T-helper 1 cell treated with Interleukin-12 subunit alpha and Interleukin-12 subunit beta and Interleukin-4 antibody, amounts not matched to agents 30 μg/mL and 1 μg/mL, for 36 hours (primary cell): ENCODE measurements around the gene KLHDC4.
"Not testable (repeated sequence)": the region's sequence is repeated elsewhere in the genome, so short reads cannot be mapped to it uniquely, and the experiment has no call there.

Experiments used
- H3K27ac Mint-ChIP-seq: one replicate; pipeline ENCODE4 v1.8.0; 2021; ENCODE audit warnings: mild to moderate bottlenecking, mixed read lengths
- H3K27me3 Mint-ChIP-seq: one replicate; pipeline ENCODE4 v1.8.0; 2021; ENCODE audit warnings: low read depth, mixed read lengths
- H3K36me3 Mint-ChIP-seq: one replicate; pipeline ENCODE4 v1.8.0; 2021; ENCODE audit warnings: low read depth, mixed read lengths
- H3K4me1 Mint-ChIP-seq: one replicate; pipeline ENCODE4 v1.8.0; 2021; ENCODE audit warnings: low read depth, mixed read lengths
- H3K4me3 Mint-ChIP-seq: one replicate; pipeline ENCODE4 v1.8.0; 2021; ENCODE audit warnings: mild to moderate bottlenecking, moderate library complexity, mixed read lengths
- H3K9me3 Mint-ChIP-seq: one replicate; pipeline ENCODE4 v1.8.0; 2021; ENCODE audit warnings: mixed read lengths

Gene KLHDC4

GRCh38 chr16:87765776-87766484 lies at the start of gene KLHDC4:
Gene KLHDC4 (minus strand): TSS chr16:87765986. CDS start chr16:87765890, 96 bp downstream.
- Mint-ChIP-seq H3K9me3 (no peaks in the 10 kb centered on the region), H3K27ac (peak within 1 kb of the TSS; percentile 99), H3K4me1 (peaks cover 32% of the 10 kb centered on the region), H3K27me3 (no peaks in the 10 kb centered on the region), H3K4me3 (peak within 1 kb of the TSS; percentile 100), H3K36me3 (peaks cover 23% of the 10 kb centered on the region)

- H3K27me3 Mint-ChIP-seq, result no peaks in the 10 kb centered on the region
- no peak overlapping the region for H3K4me3 Mint-ChIP-seq
- peaks cover 1% of the 10 kb centered on the region for H3K36me3 Mint-ChIP-seq
- H3K9me3 Mint-ChIP-seq, result peaks cover 19% of the 10 kb centered on the region
- H3K27ac Mint-ChIP-seq, result no peak overlapping the region
- H3K4me1 Mint-ChIP-seq, result peaks cover 3% of the 10 kb centered on the region
Observed at GRCh38 chr16:87815567-87815966, 49.8 kb upstream of the KLHDC4 start.

- H3K4me3 Mint-ChIP-seq, result no peak overlapping the region
- peaks cover 3% of the 10 kb centered on the region for H3K27me3 Mint-ChIP-seq
- peaks cover 13% of the 10 kb centered on the region for H3K4me1 Mint-ChIP-seq
- H3K27ac Mint-ChIP-seq, result no peak overlapping the region
- peaks cover 2% of the 10 kb centered on the region for H3K9me3 Mint-ChIP-seq
- H3K36me3 Mint-ChIP-seq, result peaks cover 1% of the 10 kb centered on the region
Observed at GRCh38 chr16:87812200-87812656, 46.4 kb upstream of the KLHDC4 start.

- H3K4me1 Mint-ChIP-seq, result peaks cover 20% of the 10 kb centered on the region
- not testable (repeated sequence) for H3K4me3 Mint-ChIP-seq, H3K27ac Mint-ChIP-seq
Observed at GRCh38 chr16:87811454-87811853, 45.7 kb upstream of the KLHDC4 start.

GRCh38 chr16:87809150-87809902 lies 43.5 kb upstream of the KLHDC4 start:
- Mint-ChIP-seq H3K4me3 (no peak overlapping the region), H3K36me3 (no peaks in the 10 kb centered on the region), H3K27ac (peak overlapping the region; percentile 15), H3K27me3 (peaks cover 3% of the 10 kb centered on the region), H3K9me3 (no peaks in the 10 kb centered on the region), H3K4me1 (peaks cover 24% of the 10 kb centered on the region)

More at GRCh38 chr16:87811454-87811853, 45.7 kb upstream of the KLHDC4 start:
- not testable (repeated sequence) for H3K36me3 Mint-ChIP-seq, H3K27me3 Mint-ChIP-seq, H3K9me3 Mint-ChIP-seq

GRCh38 chr16:87808108-87808507 lies 42.3 kb upstream of the KLHDC4 start:
- Mint-ChIP-seq H3K27ac (no peak overlapping the region), H3K36me3 (no peaks in the 10 kb centered on the region), H3K9me3 (no peaks in the 10 kb centered on the region), H3K27me3 (peaks cover 3% of the 10 kb centered on the region), H3K4me1 (peaks cover 24% of the 10 kb centered on the region), H3K4me3 (no peak overlapping the region)

GRCh38 chr16:87806641-87807546 lies 41.1 kb upstream of the KLHDC4 start:
- H3K9me3 Mint-ChIP-seq, result no peaks in the 10 kb centered on the region
- H3K36me3 Mint-ChIP-seq, result no peaks in the 10 kb centered on the region
- H3K27ac Mint-ChIP-seq, result peak overlapping the region; percentile 93
- H3K27me3 Mint-ChIP-seq, result peaks cover 3% of the 10 kb centered on the region
- peak overlapping the region; percentile 82 for H3K4me3 Mint-ChIP-seq
- peaks cover 24% of the 10 kb centered on the region for H3K4me1 Mint-ChIP-seq

- Mint-ChIP-seq H3K4me3 (peak overlapping the region; percentile 82), H3K27ac (peak overlapping the region; percentile 93), H3K27me3 (peaks cover 3% of the 10 kb centered on the region), H3K9me3 (no peaks in the 10 kb centered on the region), H3K4me1 (peaks cover 23% of the 10 kb centered on the region), H3K36me3 (no peaks in the 10 kb centered on the region)
Observed at GRCh38 chr16:87806261-87806640, 40.5 kb upstream of the KLHDC4 start.

GRCh38 chr16:87803385-87803784 lies 37.6 kb upstream of the KLHDC4 start:
- Mint-ChIP-seq H3K36me3 (no peaks in the 10 kb centered on the region), H3K27ac (no peak overlapping the region), H3K4me1 (peaks cover 16% of the 10 kb centered on the region), H3K9me3 (no peaks in the 10 kb centered on the region), H3K4me3 (no peak overlapping the region), H3K27me3 (no peaks in the 10 kb centered on the region)

GRCh38 chr16:87802670-87803069 lies 36.9 kb upstream of the KLHDC4 start:
- Mint-ChIP-seq H3K4me1 (peaks cover 14% of the 10 kb centered on the region), H3K27ac (no peak overlapping the region), H3K9me3 (no peaks in the 10 kb centered on the region), H3K36me3 (no peaks in the 10 kb centered on the region), H3K27me3 (no peaks in the 10 kb centered on the region), H3K4me3 (no peak overlapping the region)

- no peak overlapping the region for H3K27ac Mint-ChIP-seq
- peaks cover 8% of the 10 kb centered on the region for H3K4me1 Mint-ChIP-seq
- no peaks in the 10 kb centered on the region for H3K36me3 Mint-ChIP-seq
- H3K4me3 Mint-ChIP-seq, result no peak overlapping the region
- H3K27me3 Mint-ChIP-seq, result no peaks in the 10 kb centered on the region
- H3K9me3 Mint-ChIP-seq, result no peaks in the 10 kb centered on the region
Observed at GRCh38 chr16:87801679-87802259, 36.0 kb upstream of the KLHDC4 start.

- Mint-ChIP-seq H3K27ac (no peak overlapping the region), H3K27me3 (no peaks in the 10 kb centered on the region), H3K4me1 (no peaks in the 10 kb centered on the region), H3K9me3 (no peaks in the 10 kb centered on the region), H3K4me3 (no peak overlapping the region), H3K36me3 (no peaks in the 10 kb centered on the region)
Observed at GRCh38 chr16:87800497-87800896, 34.7 kb upstream of the KLHDC4 start.

GRCh38 chr16:87795336-87795735 lies 29.6 kb upstream of the KLHDC4 start:
- H3K4me1 Mint-ChIP-seq, result no peaks in the 10 kb centered on the region
- no peaks in the 10 kb centered on the region for H3K36me3 Mint-ChIP-seq
- no peaks in the 10 kb centered on the region for H3K27me3 Mint-ChIP-seq
- no peak overlapping the region for H3K27ac Mint-ChIP-seq
- no peak overlapping the region for H3K4me3 Mint-ChIP-seq
- H3K9me3 Mint-ChIP-seq, result no peaks in the 10 kb centered on the region

GRCh38 chr16:87794485-87795078 lies 28.8 kb upstream of the KLHDC4 start:
- peaks cover under 1% of the 10 kb centered on the region for H3K27me3 Mint-ChIP-seq
- H3K36me3 Mint-ChIP-seq, result no peaks in the 10 kb centered on the region
- no peaks in the 10 kb centered on the region for H3K9me3 Mint-ChIP-seq
- H3K4me3 Mint-ChIP-seq, result no peak overlapping the region
- H3K27ac Mint-ChIP-seq, result no peak overlapping the region
- no peaks in the 10 kb centered on the region for H3K4me1 Mint-ChIP-seq
